OCI-LY3 (cell line): ENCODE data around the gene SOX5.

ENCODE experiments used
- H2AFZ ChIP-seq: fragments of 200-600, 300-600 bp; shearing (Covaris generic); 2 replicates; pipeline ENCODE4 v1.6.0; 2014; ENCODE audit warnings: antibody characterized with exemption, low read depth, low read length
- H3K27ac ChIP-seq: fragments of 200-600, 300-600 bp; sonication (generic); 2 replicates; pipeline ENCODE4 v1.5.1; 2014; ENCODE audit warnings: mild to moderate bottlenecking, low read length, moderate library complexity, mixed read lengths
- H3K27me3 ChIP-seq: fragments of 200-600, 300-600 bp; sonication (generic); 2 replicates; pipeline ENCODE4 v1.6.1; 2014; ENCODE audit warnings: low read depth, low read length, mixed read lengths
- H3K36me3 ChIP-seq: fragments of 200-600, 300-600 bp; sonication (generic); replicated peaks from 2 replicates; pipeline ENCODE3; 2014; ENCODE audit warnings: low read depth, low read length, mixed read lengths
- H3K4me1 ChIP-seq: fragments of 300-600, 200-600 bp; sonication (generic); 2 replicates; pipeline ENCODE4 v1.6.1; 2014; ENCODE audit warnings: low read length, mixed read lengths
- H3K4me2 ChIP-seq: fragments of 200-600, 300-600 bp; sonication (generic); 2 replicates; pipeline ENCODE4 v1.6.1; 2014; ENCODE audit warnings: low read length, mixed read lengths
- H3K4me3 ChIP-seq: fragments of 300-600, 200-600 bp; sonication (generic); 2 replicates; pipeline ENCODE4 v1.5.1; 2014; ENCODE audit warnings: antibody characterized with exemption, mild to moderate bottlenecking, low read length, moderate library complexity
- H3K79me2 ChIP-seq: fragments of 300-600, 200-600 bp; shearing (Covaris generic); 2 replicates; pipeline ENCODE4 v1.6.1; 2014; ENCODE audit warnings: mild to moderate bottlenecking, low read length, mixed read lengths
- H3K9ac ChIP-seq: fragments of 300-600, 200-600 bp; shearing (Covaris generic); 2 replicates; pipeline ENCODE4 v1.6.0; 2014; ENCODE audit warnings: mild to moderate bottlenecking, low read length, moderate library complexity
- H3K9me3 ChIP-seq: fragments of 200-600, 300-600 bp; shearing (Covaris generic); 2 replicates; pipeline ENCODE4 v1.6.1; 2014; ENCODE audit warnings: low read length, mixed read lengths; ENCODE audit not compliant: insufficient read depth
- H4K20me1 ChIP-seq: fragments of 200-600, 300-600 bp; sonication (generic); 2 replicates; pipeline ENCODE4 v1.6.1; 2016; ENCODE audit warnings: low read length, mixed read lengths; ENCODE audit not compliant: insufficient read depth
- EZH2phosphoT487 ChIP-seq: fragments of 200-600 bp; shearing (Covaris generic); IDR thresholded peaks from 2 replicates; pipeline ENCODE4 v1.6.1; 2018; ENCODE audit warnings: antibody characterized with exemption, mixed run types, low read depth
- TF ChIP-seq, protein P1 (sequence below): fragments of 200-600, 300-600 bp; sonication (generic); IDR thresholded peaks from 2 replicates; pipeline ENCODE4 v1.5.1; 2014; ENCODE audit warnings: antibody characterized with exemption, low read length, low read depth

The SOX5 gene

DNA sequence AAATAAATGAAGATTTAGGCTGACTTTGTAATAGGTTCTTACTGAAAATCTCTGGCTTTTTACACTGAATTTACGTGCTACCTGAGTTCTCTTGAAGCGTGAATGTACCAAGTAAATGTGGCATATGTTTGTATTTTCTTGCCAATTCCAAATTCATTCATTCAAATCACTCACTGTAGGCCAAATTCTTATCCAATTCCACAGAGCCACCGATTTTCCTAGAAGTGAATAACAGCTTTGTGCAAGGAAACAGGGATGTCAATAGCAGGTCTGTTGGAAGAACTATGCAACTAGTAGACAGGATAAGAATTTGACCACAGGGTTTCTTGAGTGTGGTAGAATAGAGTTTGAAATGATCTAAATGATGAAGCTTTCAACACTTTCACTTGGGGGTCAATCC is 86.8 kb downstream of the SOX5 start:
- no peaks in the 10 kb centered on the region for H3K4me1 ChIP-seq
- no peaks in the 10 kb centered on the region for H3K79me2 ChIP-seq
- H3K36me3 ChIP-seq, result peaks cover 5% of the 10 kb centered on the region
- no peak overlapping the region for H2AFZ ChIP-seq
- TF ChIP-seq, protein P1, sequence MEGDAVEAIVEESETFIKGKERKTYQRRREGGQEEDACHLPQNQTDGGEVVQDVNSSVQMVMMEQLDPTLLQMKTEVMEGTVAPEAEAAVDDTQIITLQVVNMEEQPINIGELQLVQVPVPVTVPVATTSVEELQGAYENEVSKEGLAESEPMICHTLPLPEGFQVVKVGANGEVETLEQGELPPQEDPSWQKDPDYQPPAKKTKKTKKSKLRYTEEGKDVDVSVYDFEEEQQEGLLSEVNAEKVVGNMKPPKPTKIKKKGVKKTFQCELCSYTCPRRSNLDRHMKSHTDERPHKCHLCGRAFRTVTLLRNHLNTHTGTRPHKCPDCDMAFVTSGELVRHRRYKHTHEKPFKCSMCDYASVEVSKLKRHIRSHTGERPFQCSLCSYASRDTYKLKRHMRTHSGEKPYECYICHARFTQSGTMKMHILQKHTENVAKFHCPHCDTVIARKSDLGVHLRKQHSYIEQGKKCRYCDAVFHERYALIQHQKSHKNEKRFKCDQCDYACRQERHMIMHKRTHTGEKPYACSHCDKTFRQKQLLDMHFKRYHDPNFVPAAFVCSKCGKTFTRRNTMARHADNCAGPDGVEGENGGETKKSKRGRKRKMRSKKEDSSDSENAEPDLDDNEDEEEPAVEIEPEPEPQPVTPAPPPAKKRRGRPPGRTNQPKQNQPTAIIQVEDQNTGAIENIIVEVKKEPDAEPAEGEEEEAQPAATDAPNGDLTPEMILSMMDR, result no peak
- TF ChIP-seq EZH2phosphoT487, result no peak
- H3K27me3 ChIP-seq, result no peaks in the 10 kb centered on the region
- no peak overlapping the region for H3K4me3 ChIP-seq
- H3K27ac ChIP-seq, result no peak overlapping the region
- H3K9ac ChIP-seq, result no peak overlapping the region
- peaks cover 36% of the 10 kb centered on the region; the same call in 1 of the 2 replicates for H4K20me1 ChIP-seq
- H3K4me2 ChIP-seq, result no peak overlapping the region
- H3K9me3 ChIP-seq, result no peaks in the 10 kb centered on the region

DNA sequence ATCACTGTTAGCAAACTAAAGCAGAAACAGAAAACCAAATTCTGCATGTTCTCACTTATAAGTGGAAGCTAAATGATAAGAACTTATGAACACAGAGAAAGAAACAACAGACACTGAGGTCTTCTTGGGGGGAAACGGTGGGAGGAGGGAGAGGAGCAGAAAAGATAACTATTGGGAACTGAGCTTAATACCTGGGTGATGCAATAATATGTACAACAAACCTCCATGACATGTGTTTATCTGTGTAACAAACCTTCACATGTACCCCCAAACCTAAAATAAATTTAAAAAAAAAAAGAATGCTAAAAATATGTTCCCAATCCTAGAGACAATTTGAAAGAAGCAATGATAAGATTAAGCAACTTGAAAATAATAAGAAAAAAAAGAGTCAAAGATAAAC is 89.5 kb downstream of the SOX5 start:
- no peak overlapping the region for H3K4me2 ChIP-seq
- no peaks in the 10 kb centered on the region for H3K9me3 ChIP-seq
- H3K4me3 ChIP-seq, result no peak overlapping the region
- H3K4me1 ChIP-seq, result peaks cover 25% of the 10 kb centered on the region
- H4K20me1 ChIP-seq, result peaks cover 45% of the 10 kb centered on the region
- peaks cover 5% of the 10 kb centered on the region for H3K36me3 ChIP-seq
- H3K27ac ChIP-seq, result no peak overlapping the region
- H2AFZ ChIP-seq, result no peak overlapping the region
- TF ChIP-seq, protein P1, result no peak
- TF ChIP-seq EZH2phosphoT487, result no peak
- no peak overlapping the region for H3K9ac ChIP-seq
- H3K79me2 ChIP-seq, result peaks cover 3% of the 10 kb centered on the region; the same call in 1 of the 2 replicates
- no peaks in the 10 kb centered on the region for H3K27me3 ChIP-seq

DNA sequence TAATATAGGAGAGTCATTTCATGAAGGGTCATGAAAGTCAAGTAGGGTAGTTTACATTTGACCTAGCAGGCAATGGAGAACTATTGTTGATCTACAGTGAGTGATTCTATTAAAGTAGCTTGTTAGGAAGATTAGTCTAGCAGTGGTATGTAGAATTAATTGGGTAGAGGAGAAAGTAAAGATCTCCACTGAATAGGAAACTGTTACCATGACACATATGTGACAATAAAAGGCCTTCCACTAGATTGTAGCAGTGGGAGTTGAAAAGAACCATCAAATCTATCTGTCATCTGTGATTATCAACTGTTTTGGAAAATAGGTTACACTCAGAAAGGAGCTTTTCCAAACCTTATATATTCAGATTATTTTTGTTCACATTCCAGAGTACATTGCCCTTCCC is 92.3 kb downstream of the SOX5 start:
- Histone ChIP-seq H3K79me2 (peaks cover 12% of the 10 kb centered on the region; the same call in 1 of the 2 replicates), H3K4me1 (peaks cover 30% of the 10 kb centered on the region), H3K27ac (0 out of 2 replicates have a peak overlapping the region, but pooled peaks have one; percentile 20), H3K9me3 (no peaks in the 10 kb centered on the region), H3K27me3 (no peaks in the 10 kb centered on the region), H3K9ac (no peak overlapping the region), H3K4me3 (no peak overlapping the region), H3K4me2 (no peak overlapping the region), H3K36me3 (peaks cover 4% of the 10 kb centered on the region), H2AFZ (no peak overlapping the region), H4K20me1 (peaks cover 43% of the 10 kb centered on the region)
- TF ChIP-seq EZH2phosphoT487, result no peak
- TF ChIP-seq, protein P1, result no peak

DNA sequence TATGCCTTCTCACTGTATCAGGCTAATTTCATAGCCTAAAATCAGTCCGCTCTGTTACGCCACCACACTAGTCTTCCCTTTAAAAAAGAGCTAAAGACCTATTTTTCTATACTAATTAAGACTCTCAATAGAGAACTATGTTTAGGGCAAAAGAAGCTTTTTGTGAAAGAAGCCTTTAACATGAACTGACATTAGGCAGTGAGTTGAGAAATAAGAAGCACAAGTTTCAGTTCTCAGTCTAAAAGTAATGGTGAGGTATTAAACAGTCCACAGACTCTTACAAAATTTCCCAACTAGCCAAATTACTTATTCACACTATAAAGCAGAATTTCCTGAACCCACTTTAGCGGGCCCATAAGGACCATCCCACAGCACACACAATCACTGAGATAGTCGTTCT is 93.7 kb downstream of the SOX5 start:
- peaks cover 12% of the 10 kb centered on the region; the same call in 1 of the 2 replicates for H3K79me2 ChIP-seq
- H4K20me1 ChIP-seq, result peaks cover 37% of the 10 kb centered on the region
- H3K4me3 ChIP-seq, result peak overlapping the region; percentile 45
- peak overlapping the region; percentile 65 for H3K27ac ChIP-seq
- no peak for TF ChIP-seq EZH2phosphoT487
- TF ChIP-seq, protein P1, result no peak
- H3K9me3 ChIP-seq, result no peaks in the 10 kb centered on the region
- H3K4me1 ChIP-seq, result peaks cover 30% of the 10 kb centered on the region
- H3K36me3 ChIP-seq, result no peaks in the 10 kb centered on the region
- peak overlapping the region; percentile 31 for H3K9ac ChIP-seq
- H2AFZ ChIP-seq, result no peak overlapping the region
- H3K27me3 ChIP-seq, result no peaks in the 10 kb centered on the region
- H3K4me2 ChIP-seq, result peak overlapping the region; percentile 69
